Stomach (tissue), 4 donors: ENCODE data around the gene SDHAF2.

Experiments used
- CTCF ChIP-seq, 7 experiments: fragments of 450-650 bp in 4 of 7; fragments of 200-600 bp in 3 of 7; sonication (generic) in 3 of 7; IDR thresholded peaks; one replicate each; pipeline ENCODE4 v1.5.1; 2016 to 2019; ENCODE audit warnings: antibody characterized with exemption in 7 of 7, control low read depth in 2 of 7, mild to moderate bottlenecking in 1 of 7
- EP300 ChIP-seq: sonication (generic); formaldehyde crosslinking; IDR thresholded peaks from one replicate; pipeline ENCODE4 v1.6.1; 2017; ENCODE audit warnings: antibody characterized with exemption
- POLR2A ChIP-seq, 4 donors: fragments of 450-650 bp; IDR thresholded peaks; one replicate each; pipeline ENCODE4 v1.6.1; 2016; ENCODE audit warnings: antibody characterized with exemption in 4 of 4, control low read depth in 2 of 4, mild to moderate bottlenecking in 1 of 4, moderate library complexity in 1 of 4
- POLR2AphosphoS5 ChIP-seq, 3 donors: sonication (generic); formaldehyde crosslinking; IDR thresholded peaks; one replicate each; pipeline ENCODE4 v1.6.1; 2016; ENCODE audit warnings: antibody characterized with exemption in 3 of 3

GRCh38 chr11:61476371-61476770 lies 46.4 kb downstream of the SDHAF2 start:
- TF ChIP-seq POLR2A (IDR thresholded peaks at IDR 0.05), result no peak
- no peak for TF ChIP-seq CTCF (IDR thresholded peaks at IDR 0.05)
- no peak for TF ChIP-seq POLR2AphosphoS5 (IDR thresholded peaks at IDR 0.05)
- TF ChIP-seq EP300, result no peak
